Keratinocyte (primary cell): Measurements from ENCODE around the gene CETN1.

Experiments
- CTCF ChIP-seq, 3 experiments: IDR thresholded peaks in 1 of 3; conservative IDR thresholded peaks in 1 of 3; optimal IDR thresholded peaks in 1 of 3; 2 replicates in 2 of 3; 3 replicates in 1 of 3; pipeline versions ENCODE3 to v1.5.1; 2011; ENCODE audit warnings: low read length in 3 of 3, mild to moderate bottlenecking in 3 of 3, moderate library complexity in 2 of 3, control low read depth in 1 of 3, inconsistent platforms in 1 of 3; ENCODE audit not compliant: insufficient read depth in 2 of 3; ENCODE audit errors: extremely low read depth in 1 of 3
- EZH2 ChIP-seq: IDR thresholded peaks from one replicate; pipeline ENCODE4 v1.6.1; 2012; ENCODE audit warnings: inconsistent platforms, mild to moderate bottlenecking, low read length, moderate library complexity

GRCh38 chr18:543447-544078 is 36.6 kb upstream of the CETN1 start:
- TF ChIP-seq CTCF (optimal IDR thresholded peaks at IDR 0.05 in 1 of 3, IDR thresholded peaks at IDR 0.05 in 1 of 3, conservative IDR thresholded peaks at IDR 0.05 in 1 of 3; ENCODE audit: extremely low read depth in 1 of 3, insufficient read depth in 2 of 3, low read length in 3 of 3) (no peak), EZH2 (no peak)
